Right lobe of liver (tissue), 6 donors: ENCODE results near the gene GALNT1. TPM values are rescaled to one million over a fixed set of nuclear protein-coding genes. Genes with fewer than 3 reads are reported as not detected.
A peak's percentile ranks its signal among the peaks of the same experiment; 100 is the strongest.

Experiments used
- ATAC-seq, 4 donors: fragments of 200-7000 bp; cut with Tn5 transposase; one replicate each; pipeline ENCODE4 v1.9.1; 2020; ENCODE audit warnings: mild to moderate bottlenecking in 4 of 4, moderate library complexity in 4 of 4
- DNase-seq, 3 donors: peaks; one replicate each; pipeline ENCODE4 v3.0.0-alpha.2; 2020
- H3K27ac ChIP-seq, 3 donors: fragments of 200-600 bp; one replicate each; pipeline ENCODE4 v1.8.0; 2022
- H3K27me3 ChIP-seq, 2 donors: fragments of 200-600 bp; one replicate each; pipeline ENCODE4 v1.8.0; 2022
- H3K36me3 ChIP-seq, 4 donors: fragments of 200-600 bp; sonication (generic) in 1 of 4; one replicate each; pipeline versions ENCODE4 v1.5.1 to v1.8.0; 2017 to 2022; ENCODE audit warnings: control low read depth in 1 of 4
- H3K4me1 ChIP-seq, 4 donors: fragments of 200-600 bp; sonication (generic) in 1 of 4; one replicate each; pipeline versions ENCODE4 v1.5.1 to v1.8.0; 2017 to 2022; ENCODE audit warnings: control low read depth in 1 of 4
- H3K4me3 ChIP-seq, 3 donors: fragments of 200-600 bp; one replicate each; pipeline ENCODE4 v1.8.0; 2022
- H3K9me3 ChIP-seq, 4 donors: fragments of 200-600 bp; sonication (generic) in 1 of 4; one replicate each; pipeline versions ENCODE4 v1.5.1 to v1.8.0; 2017 to 2022; ENCODE audit warnings: control low read depth in 1 of 4
- CTCF ChIP-seq, 4 donors: fragments of 200-600 bp in 3 of 4; fragments of 450-650 bp in 1 of 4; IDR thresholded peaks; one replicate each; pipeline versions ENCODE4 v1.5.1 to v1.8.0; 2016 to 2022; ENCODE audit warnings: antibody characterized with exemption in 4 of 4, mild to moderate bottlenecking in 2 of 4
- POLR2A ChIP-seq: fragments of 450-650 bp; IDR thresholded peaks from one replicate; pipeline ENCODE4 v1.6.1; 2017; ENCODE audit warnings: antibody characterized with exemption, mild to moderate bottlenecking
- WGBS: methylation state at CpG from one replicate; pipeline ENCODE4 v1.1.6; 2018; ENCODE audit warnings: low coverage, low lambda C conversion rate; ENCODE audit not compliant: insufficient coverage; ENCODE audit errors: missing lambda C conversion rate; 5-methylcytosine and 5-hydroxymethylcytosine counted together
- intact Hi-C, 2 donors: fragments of 100-400 bp; cut with DNase I; formaldehyde crosslinking; loops; one replicate each; pipeline versions ENCODE4 v1.11.2 to v1.14.1; 2022
- total RNA-seq, 6 experiments: library from RNA; depleted of rRNA in 2 of 6; stranded (reverse); fragments of >200 nt in 2 of 6; fragmentation: NEBNext Ultra II Directional in 3 of 6; extraction: Animal tissue kit (Norgen Biotek cat#: 25700) in 3 of 6; gene quantifications; one replicate each; pipeline versions ENCODE4 v1.1.0 to v1.2.4, GENCODE V29; 2016 to 2023
- donor health status: DM: no; HTN: yes; CAD: no.
- donor health status: DM: no; HTN: no; CAD: no.
- donor health status: DM: no; HTN: no; CAD: no.
- donor health status: DM: no; HTN: yes; CAD: no.
- donor health status: DM: no; HTN: yes; CAD: no.

Gene GALNT1
- total RNA-seq, 6 experiments from 2014 or later: 28.0 to 47.4 (median 40.4) TPM

GRCh38 chr18:35592298-35592697, 10.8 kb downstream of the GALNT1 start:
- no peaks in the 10 kb centered on the region for H3K27me3 ChIP-seq
- DNase-seq (no peak), ATAC-seq (peak in 1 of 4 donors; percentile 7)
- intact Hi-C loops: no loop called here
- no peaks in the 10 kb centered on the region for H3K36me3 ChIP-seq
- no peaks in the 10 kb centered on the region for H3K9me3 ChIP-seq
- no peaks in the 10 kb centered on the region for H3K4me1 ChIP-seq
- H3K27ac ChIP-seq: no peak overlapping the region
- TF ChIP-seq POLR2A (no peak), CTCF (IDR thresholded peaks at IDR 0.05) (no peak)
- H3K4me3 ChIP-seq: no peak overlapping the region

- DNase-seq (no peak), ATAC-seq (no peak)
- H3K36me3 ChIP-seq: no peaks in the 10 kb centered on the region
- intact Hi-C loops: no loop called here
- H3K4me3 ChIP-seq: no peak overlapping the region
- no peaks in the 10 kb centered on the region for H3K27me3 ChIP-seq
- WGBS: 66% methylated on average over 3 of the region's 4 CpGs
- H3K4me1 ChIP-seq: no peaks in the 10 kb centered on the region
- no peaks in the 10 kb centered on the region for H3K9me3 ChIP-seq
- TF ChIP-seq POLR2A (no peak), CTCF (IDR thresholded peaks at IDR 0.05) (no peak)
- H3K27ac ChIP-seq: no peak overlapping the region
Observed at GRCh38 chr18:35593859-35594258, 12.3 kb downstream of the GALNT1 start.

GRCh38 chr18:35597758-35598157, 16.2 kb downstream of the GALNT1 start:
- Histone ChIP-seq H3K4me1 (no peaks in the 10 kb centered on the region), H3K27ac (no peak overlapping the region), H3K27me3 (no peaks in the 10 kb centered on the region), H3K4me3 (no peak overlapping the region), H3K9me3 (peaks cover 0 to 8% (median 0%) of the 10 kb centered on the region in 4 donors), H3K36me3 (no peaks in the 10 kb centered on the region)
- WGBS: no CpG with 5 or more reads among the region's 4 CpGs
- no peak for DNase-seq
- no peak for TF ChIP-seq CTCF (IDR thresholded peaks at IDR 0.05)
- no peak for TF ChIP-seq POLR2A
- ATAC-seq: no peak
- intact Hi-C loops: no loop called here

- Histone ChIP-seq H3K9me3 (peaks cover 0 to 8% (median 0%) of the 10 kb centered on the region in 4 donors), H3K27me3 (no peaks in the 10 kb centered on the region), H3K36me3 (no peaks in the 10 kb centered on the region), H3K4me1 (no peaks in the 10 kb centered on the region), H3K4me3 (no peak overlapping the region), H3K27ac (no peak overlapping the region)
- 84% methylated on average over 4 of the region's 4 CpGs for WGBS
- DNase-seq (no peak), ATAC-seq (no peak)
- TF ChIP-seq POLR2A (no peak), CTCF (IDR thresholded peaks at IDR 0.05) (no peak)
- intact Hi-C loops: no loop called here
Observed at GRCh38 chr18:35602193-35602820, 20.8 kb downstream of the GALNT1 start.

GRCh38 chr18:35603008-35603407, 21.5 kb downstream of the GALNT1 start:
- no peak for TF ChIP-seq POLR2A
- TF ChIP-seq CTCF (IDR thresholded peaks at IDR 0.05): no peak
- peaks cover 0 to 8% (median 0%) of the 10 kb centered on the region in 4 donors for H3K9me3 ChIP-seq
- intact Hi-C loops: no loop called here
- no peak overlapping the region for H3K4me3 ChIP-seq
- peaks cover 0 to 1% (median 0%) of the 10 kb centered on the region in 4 donors for H3K4me1 ChIP-seq
- no peak for DNase-seq
- H3K27me3 ChIP-seq: no peaks in the 10 kb centered on the region
- no peak overlapping the region for H3K27ac ChIP-seq
- no peaks in the 10 kb centered on the region for H3K36me3 ChIP-seq
- ATAC-seq: no peak
